EH (cell line): Measurements from ENCODE around the gene S1PR2.
"Not testable (repeated sequence)": the region's sequence is repeated elsewhere in the genome, so short reads cannot be mapped to it uniquely, and the experiment has no call there.

Experiments used
- DNase-seq: peaks from one replicate; pipeline ENCODE4 v3.0.0-alpha.2; 2015; ENCODE audit warnings: low read depth

The S1PR2 gene

DNA sequence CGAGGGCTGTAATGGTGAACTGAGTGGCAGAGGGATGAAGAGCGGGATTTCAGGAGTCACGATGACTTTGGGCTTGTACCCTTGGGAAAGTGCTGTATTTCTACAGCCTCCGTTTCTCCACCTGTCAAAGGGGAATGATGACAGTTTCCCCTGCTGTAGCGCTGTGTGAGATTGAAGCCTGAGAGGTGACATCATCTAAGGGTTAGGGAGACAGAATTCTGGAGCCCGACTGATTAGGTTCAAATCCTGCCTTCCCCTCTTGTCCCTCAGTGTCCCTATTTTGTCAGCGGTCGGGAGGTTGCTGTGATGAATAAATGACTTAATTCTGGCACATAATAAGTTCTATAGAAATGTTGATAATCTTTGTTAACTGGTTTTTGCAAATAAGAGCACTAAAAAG lies 21.6 kb upstream of the S1PR2 start:
- no peak for DNase-seq

GRCh38 chr19:10251792-10252694 lies 20.9 kb upstream of the S1PR2 start, which contains the start of gene MRPL4:
Gene MRPL4, plus strand, starts transcription at chr19:10252214. Its CDS starts 40 bp downstream, at chr19:10252254.
- peak; percentile 99 for DNase-seq

DNA sequence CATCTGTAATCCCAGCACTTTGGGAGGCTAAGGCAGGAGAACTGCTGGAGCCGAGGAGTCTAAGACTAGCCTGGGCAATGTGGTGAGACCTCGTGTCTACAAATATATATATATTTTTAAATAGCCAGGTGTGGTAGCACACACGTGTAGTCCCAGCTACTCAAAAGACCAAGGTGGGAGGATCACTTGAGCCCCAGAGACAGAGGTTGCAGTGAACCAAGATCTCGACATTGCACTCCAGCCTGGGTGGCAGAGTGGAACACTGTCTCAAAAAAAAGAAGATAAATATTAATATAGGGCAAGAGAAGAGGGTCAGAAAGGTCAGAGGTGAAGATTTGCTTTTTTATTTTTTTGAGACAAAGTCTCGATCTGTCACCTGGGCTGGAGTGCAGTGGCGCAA lies 15.4 kb upstream of the S1PR2 start:
- no peak for DNase-seq

DNA sequence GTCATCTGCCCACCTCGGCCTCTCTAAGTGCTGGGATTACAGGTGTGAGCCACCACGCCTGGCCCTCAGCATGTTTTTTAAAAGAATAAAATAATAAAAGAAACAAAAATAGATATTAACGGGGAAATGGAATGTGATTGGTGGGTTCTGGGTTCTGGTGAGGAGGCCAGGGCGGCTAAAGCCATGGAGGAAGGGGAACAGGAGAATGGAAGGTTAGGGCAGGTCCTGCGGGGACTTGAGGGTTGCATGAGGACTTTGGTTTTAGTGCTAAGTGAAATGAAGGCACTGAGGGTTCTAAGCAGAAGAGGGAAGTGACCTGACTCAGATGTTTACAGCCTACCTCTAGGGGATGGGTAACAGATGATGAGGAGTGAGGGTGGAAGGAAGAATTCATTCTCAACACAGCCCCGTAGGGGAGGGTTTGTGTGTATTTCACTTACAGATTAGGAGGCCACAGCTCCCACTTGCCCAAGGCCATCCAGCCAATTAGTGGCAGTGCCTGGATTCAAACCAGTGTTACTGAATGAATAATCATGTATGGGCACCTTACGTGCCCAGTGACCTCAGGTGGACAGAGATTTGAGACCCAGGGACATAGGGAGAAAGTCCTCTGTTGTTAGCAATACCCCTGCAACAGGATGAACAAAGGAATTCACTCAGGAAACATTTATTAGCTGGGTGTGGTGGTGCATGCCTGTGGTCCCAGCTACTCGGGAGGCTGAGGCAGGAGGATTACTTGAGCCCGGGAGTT lies 14.2 kb upstream of the S1PR2 start:
- DNase-seq: no peak

DNA sequence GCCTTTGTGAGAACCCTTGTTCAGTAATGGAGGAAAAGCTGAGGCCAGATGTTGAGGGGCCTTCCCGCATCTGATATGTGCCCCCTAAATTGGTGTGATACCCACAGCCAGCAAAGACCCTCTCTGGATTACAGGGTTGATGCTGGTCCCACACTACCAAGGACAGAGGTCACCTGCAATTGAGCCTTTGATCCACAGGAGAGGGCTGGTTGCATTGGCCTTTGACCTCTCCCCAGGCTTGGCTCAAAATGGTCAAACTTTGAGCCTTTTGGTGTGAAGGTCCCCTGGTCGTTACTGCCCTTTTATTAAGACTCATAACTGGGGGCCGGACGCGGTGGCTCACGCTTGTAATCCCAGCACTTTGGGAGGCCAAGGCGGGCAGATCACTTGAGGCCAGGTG lies 12.5 kb upstream of the S1PR2 start:
- no peak for DNase-seq

DNA sequence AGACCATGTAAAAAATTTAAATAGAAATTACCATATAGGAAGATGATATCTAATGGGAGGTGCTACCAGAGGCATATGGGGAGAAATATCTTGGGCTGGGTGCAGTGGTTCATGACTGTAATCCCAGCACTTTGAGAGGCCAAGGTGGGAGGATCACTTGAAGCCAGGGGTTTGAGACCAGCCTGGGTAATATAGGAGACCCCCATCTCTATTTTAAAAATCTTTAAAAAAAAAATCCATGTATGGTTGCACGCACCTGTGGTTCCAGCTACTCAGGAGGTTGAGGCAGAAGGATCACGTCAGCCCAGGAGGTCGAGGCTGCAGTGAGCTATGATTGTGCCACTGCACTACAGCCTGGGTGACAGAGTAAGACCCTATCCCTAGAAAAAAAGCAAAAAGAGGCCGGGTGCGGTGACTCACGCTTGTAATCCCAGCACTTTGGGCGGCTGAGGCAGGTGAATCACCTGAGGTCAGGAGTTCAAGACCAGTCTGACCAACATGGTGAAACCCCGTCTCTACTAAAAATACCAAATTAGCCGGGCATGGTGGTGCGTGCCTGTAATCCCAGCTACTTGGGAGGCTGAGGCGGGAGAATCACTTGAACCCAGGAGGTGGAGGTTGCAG lies 10.8 kb upstream of the S1PR2 start:
- not testable (repeated sequence) for DNase-seq

GRCh38 chr19:10238172-10238783 lies 7.1 kb upstream of the S1PR2 start:
- peak; percentile 77 for DNase-seq

DNA sequence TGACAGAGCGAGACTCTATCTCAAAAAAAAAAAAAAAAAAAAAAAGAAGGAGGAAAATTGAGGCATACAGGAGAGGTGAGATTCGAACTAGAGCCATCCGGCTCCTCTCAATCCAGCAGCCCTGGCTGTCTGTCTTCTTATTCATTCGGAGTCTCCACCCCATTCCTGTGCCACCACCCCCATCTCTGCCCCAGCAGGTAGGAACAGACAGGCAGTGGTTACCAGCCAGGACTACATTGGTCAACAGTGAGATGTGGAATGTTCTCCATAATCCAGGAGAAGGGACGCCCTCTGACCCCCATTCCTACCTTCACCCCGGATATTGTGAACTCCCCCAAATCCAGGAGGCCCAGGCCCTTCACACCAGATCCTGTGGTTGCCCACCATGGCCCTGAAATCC lies 6.6 kb upstream of the S1PR2 start:
- DNase-seq: no peak

DNA sequence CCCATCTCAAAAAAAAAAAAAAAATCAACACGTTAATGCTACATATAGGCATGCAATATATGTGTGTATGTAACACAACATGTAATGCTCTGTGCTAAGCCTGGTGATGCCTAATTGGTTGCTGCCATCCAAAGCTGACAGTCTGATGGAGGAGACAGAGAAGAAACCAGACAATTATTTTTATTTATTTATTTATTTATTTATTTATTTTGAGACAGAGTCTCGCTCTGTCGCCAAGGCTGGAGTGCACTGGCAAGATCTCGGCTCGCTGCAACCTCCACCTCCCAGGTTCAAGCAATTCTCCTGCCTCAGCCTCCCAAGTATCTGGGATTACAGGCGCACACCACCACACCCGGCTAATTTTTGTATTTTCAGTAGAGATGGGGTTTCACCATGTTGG lies 4.3 kb upstream of the S1PR2 start:
- not testable (repeated sequence) for DNase-seq

- no peak for DNase-seq
Measured at GRCh38 chr19:10235003-10235402, 3.9 kb upstream of the S1PR2 start.

GRCh38 chr19:10233946-10234345 lies 2.8 kb upstream of the S1PR2 start:
- DNase-seq: no peak

DNA sequence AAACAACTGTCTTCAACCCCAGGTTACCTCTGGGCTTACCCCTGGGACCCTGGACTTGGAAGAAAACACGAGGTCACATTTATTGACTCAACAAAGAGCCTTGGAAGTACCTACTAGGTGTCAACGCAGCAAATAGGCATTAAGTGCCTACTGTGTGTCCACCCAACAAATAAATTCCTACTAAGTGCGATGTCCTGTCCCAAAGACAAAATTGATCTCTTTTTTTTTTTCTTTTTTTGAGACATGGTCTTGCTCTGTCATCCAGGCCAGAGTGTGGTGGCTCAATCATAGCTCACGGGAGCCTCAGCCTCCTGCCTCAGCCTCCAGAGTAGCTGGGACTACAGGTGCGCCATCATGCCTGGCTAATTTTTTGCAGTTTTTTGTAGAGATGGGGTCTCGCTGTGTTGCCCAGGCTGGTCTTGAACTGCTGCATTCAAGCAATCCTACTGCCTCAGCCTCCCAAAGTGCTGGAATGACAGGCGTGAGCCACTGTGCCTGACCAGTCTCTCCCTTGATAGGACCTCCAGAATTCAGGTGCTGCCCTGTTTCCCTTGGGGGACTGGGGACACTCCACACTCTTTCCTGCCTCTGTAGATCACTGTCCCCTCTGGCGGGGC lies 589 bp upstream of the S1PR2 start:
- no peak for DNase-seq

- DNase-seq: peak; percentile 47
Measured at GRCh38 chr19:10230173-10230860, 814 bp downstream of the S1PR2 start.

- peak; percentile 49 for DNase-seq
Measured at GRCh38 chr19:10228920-10229319, 2.2 kb downstream of the S1PR2 start.

- no peak for DNase-seq
Measured at GRCh38 chr19:10228393-10228792, 2.7 kb downstream of the S1PR2 start.

DNA sequence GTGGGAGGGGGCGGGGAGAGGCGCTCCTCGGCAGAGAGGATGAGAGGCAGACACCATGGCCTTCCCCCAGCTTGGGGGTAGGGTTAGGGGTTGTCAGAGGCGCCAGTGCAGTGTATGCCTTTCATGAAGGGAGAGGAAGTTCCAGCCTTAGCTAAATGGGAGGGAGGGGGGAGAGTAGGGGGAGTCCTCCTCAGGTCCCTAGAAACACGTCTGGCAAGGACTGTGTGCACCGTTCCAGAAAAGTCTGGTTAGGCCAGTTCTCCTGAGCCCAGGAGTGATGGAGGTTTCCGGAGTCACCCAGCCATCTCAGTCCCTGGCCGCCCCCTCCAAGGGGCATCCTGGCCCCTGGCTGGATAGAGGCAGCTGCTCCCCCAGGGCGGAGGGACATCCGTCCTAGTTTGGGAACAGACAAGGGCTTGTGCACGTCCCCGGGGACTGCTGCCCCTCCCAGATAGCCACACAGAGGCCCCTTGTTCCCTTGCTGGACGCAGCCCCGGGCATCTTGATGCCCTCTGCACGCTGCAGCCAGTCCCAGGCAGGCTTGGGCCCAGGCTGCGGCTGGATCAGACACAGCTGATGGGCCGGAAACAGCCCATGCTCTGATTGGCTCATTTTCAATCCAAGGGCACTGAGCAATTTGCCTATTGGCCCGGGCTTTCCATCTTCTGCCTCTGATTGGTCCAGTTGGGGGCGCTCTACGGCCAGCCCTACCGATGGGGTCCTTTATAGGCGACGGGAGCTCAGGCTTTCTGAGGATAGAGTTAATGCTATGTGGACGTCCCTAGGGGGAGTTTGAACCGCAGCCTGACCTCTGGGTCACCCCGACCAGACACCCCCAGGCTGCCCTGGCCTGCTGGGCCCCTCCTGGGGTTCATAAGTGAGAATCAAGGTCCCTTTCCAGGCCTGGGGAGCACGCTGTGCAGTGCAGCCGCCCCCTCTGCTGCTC lies 3.8 kb downstream of the S1PR2 start:
- peak; percentile 24 for DNase-seq

DNA sequence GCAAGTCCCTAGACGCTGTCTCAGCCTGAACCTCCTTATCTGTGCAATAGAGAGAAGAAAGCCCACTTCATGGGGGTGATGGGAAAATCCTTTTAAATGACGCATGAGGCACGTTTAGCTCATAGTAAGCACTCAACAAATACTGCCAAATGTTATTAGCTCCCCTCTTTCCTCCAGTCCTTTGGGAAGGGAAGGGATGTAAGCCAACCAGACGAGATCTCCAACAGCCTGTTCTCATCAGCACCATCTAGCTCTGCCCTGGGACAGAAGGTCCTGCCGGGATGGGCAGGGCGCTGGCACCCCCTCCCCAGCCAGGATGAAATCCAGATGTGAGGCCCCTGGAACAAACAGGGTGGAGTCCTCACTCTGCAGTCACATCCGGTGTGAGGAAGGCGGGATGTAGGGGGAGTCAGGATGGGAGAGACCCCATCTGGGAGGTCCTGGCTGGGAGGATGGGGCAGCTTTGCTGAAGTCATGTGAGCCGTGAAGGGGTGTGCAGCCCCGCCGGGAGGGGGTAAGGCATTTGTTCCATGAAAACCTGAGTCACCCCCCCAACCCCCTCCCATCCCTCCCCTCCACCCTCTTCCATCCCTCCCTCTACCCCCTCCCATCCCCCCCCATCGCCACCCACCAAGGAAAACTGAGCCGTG lies 4.6 kb downstream of the S1PR2 start:
- DNase-seq: peak; percentile 77

DNA sequence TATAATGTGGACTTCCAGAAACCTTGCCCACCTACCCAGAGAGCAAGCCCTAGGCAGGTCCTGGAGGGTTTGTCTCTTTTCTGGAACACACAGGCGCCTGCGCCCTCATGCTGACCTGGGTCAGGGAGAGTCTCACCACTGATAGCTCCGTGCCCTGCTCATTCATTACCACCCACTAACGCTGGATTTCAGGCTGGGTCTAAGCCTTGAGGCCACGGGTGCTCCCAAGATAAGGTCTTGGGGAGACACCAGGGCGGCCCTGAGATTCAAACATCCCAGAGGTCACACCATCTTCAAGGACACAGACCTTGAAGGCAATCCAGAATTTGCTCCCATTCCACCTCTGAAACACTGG lies 5.1 kb downstream of the S1PR2 start:
- DNase-seq: no peak

- DNase-seq: no peak
Measured at GRCh38 chr19:10224337-10224736, 6.8 kb downstream of the S1PR2 start.
